Spleen (tissue), 7 donors: ENCODE measurements around the gene FAM120A.

Experiments used
- POLR2A ChIP-seq, 3 donors: fragments of 450-650 bp; IDR thresholded peaks; one replicate each; pipeline ENCODE4 v1.5.1; 2017; ENCODE audit warnings: antibody characterized with exemption in 3 of 3, mild to moderate bottlenecking in 1 of 3
- TF ChIP-seq, protein P1 (sequence below), 11 experiments: fragments of 200-600 bp in 7 of 11; fragments of 450-650 bp in 4 of 11; sonication (generic) in 4 of 11; IDR thresholded peaks in 8 of 11; conservative IDR thresholded peaks in 3 of 11; 1 replicate in 7 of 11; 2 replicates in 4 of 11; pipeline versions ENCODE4 v1.4.0 to v1.8.0; 2016 to 2021; ENCODE audit warnings: antibody characterized with exemption in 11 of 11, inconsistent platforms in 4 of 11, mild to moderate bottlenecking in 1 of 11
- donor health status: DM: no; HTN: no; CAD: no; lungs with moderate emphysema.
- donor health status: DM: no; HTN: no; CAD: no.
- donor health status: DM: no; HTN: no; CAD: no.

DNA sequence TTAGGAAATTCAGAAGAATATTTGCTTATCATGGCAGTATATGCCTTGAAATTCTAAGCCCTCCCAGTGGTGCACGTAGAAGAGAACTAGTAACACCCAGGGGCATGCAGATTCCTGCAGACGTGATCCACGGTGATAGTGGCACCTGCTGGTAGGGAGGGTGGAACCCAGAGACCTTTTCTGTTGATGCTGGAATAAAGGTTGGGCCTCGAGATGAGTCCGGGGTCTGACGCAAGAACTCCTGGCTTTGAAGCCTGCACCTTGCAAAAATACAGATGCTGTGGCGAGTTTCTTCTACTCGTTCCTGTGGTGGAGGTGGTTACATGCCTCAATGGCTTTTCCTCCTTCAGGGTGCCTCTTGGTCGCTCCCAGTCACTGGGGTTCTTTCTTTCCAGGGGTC, 85.4 kb downstream of the FAM120A start:
- TF ChIP-seq, protein P1, sequence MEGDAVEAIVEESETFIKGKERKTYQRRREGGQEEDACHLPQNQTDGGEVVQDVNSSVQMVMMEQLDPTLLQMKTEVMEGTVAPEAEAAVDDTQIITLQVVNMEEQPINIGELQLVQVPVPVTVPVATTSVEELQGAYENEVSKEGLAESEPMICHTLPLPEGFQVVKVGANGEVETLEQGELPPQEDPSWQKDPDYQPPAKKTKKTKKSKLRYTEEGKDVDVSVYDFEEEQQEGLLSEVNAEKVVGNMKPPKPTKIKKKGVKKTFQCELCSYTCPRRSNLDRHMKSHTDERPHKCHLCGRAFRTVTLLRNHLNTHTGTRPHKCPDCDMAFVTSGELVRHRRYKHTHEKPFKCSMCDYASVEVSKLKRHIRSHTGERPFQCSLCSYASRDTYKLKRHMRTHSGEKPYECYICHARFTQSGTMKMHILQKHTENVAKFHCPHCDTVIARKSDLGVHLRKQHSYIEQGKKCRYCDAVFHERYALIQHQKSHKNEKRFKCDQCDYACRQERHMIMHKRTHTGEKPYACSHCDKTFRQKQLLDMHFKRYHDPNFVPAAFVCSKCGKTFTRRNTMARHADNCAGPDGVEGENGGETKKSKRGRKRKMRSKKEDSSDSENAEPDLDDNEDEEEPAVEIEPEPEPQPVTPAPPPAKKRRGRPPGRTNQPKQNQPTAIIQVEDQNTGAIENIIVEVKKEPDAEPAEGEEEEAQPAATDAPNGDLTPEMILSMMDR (IDR thresholded peaks at IDR 0.05 in 8 of 11, conservative IDR thresholded peaks at IDR 0.05 in 3 of 11), result no peak
- TF ChIP-seq POLR2A (IDR thresholded peaks at IDR 0.05), result no peak
